Activated CD4-positive, alpha-beta T cell treated with anti-CD3 and anti-CD28 coated beads, Interleukin-2, amount 10 ng/mL, durations not matched to agents 24 days and 14 days (primary cell): ENCODE results near the gene CPVL. TPM values are rescaled to one million over a fixed set of nuclear protein-coding genes. Genes with fewer than 3 reads are reported as not detected.

Experiments
- DNase-seq: peaks from one replicate; pipeline ENCODE4 v3.0.0; 2022
- H3K27ac Mint-ChIP-seq: one replicate; pipeline ENCODE4 v1.8.0; 2022; ENCODE audit warnings: mild to moderate bottlenecking, mixed read lengths
- H3K27me3 Mint-ChIP-seq: one replicate; pipeline ENCODE4 v1.8.0; 2022; ENCODE audit warnings: mixed read lengths
- H3K36me3 Mint-ChIP-seq: one replicate; pipeline ENCODE4 v1.8.0; 2022; ENCODE audit warnings: low read depth, mild to moderate bottlenecking, mixed read lengths
- H3K4me1 Mint-ChIP-seq: one replicate; pipeline ENCODE4 v1.8.0; 2021; ENCODE audit warnings: mixed read lengths
- H3K4me3 Mint-ChIP-seq: one replicate; pipeline ENCODE4 v1.8.0; 2022; ENCODE audit warnings: mild to moderate bottlenecking, moderate library complexity, mixed read lengths
- H3K9me3 Mint-ChIP-seq: one replicate; pipeline ENCODE4 v1.8.0; 2021; ENCODE audit warnings: mixed read lengths
- intact Hi-C: fragments of 100-400 bp; cut with micrococcal nuclease; formaldehyde crosslinking; loops from one replicate; pipeline ENCODE4 v1.15.1; 2023
- total RNA-seq: library from RNA; stranded (reverse); gene quantifications from 2 replicates; pipeline ENCODE4 v1.2.3, GENCODE V29; 2022

The CPVL gene
- total RNA-seq, 1 donor from 2014 or later, result not detected

DNA sequence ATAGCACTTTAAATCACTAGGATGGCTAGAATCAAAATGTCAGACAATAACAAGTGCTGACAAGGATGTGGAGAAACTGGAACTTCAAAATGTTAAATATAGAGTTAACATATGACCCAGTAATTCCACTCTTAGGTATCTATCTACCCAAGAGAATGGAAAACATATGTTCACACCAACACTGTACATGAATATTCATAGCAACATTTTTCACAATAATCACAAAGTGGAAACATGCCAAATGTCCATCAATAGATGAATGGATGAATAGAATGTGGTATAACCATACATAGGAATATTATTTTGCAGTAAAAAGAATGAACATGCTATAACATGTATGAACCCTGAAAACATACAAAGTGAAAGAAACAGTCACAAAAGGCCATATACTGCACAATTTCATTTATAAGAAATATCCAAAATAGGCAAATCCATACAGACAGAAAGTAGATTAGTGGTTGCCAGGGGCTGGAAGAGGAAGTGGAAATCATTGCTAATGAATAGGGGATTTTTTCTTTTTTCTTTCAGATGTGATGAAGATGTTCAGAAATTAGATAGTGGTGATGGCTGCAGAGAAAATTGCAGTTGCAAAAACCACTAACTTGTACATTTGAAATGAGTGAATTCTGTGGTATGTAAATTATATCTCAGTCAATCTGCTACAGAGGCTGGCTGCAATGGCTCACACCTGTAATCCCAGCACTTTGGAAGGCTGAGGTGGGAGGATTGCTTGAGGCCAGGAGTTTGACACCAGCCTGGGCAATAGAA, 93.0 kb downstream of the CPVL start:
- H3K27ac Mint-ChIP-seq, result peak overlapping the region; percentile 1

DNA sequence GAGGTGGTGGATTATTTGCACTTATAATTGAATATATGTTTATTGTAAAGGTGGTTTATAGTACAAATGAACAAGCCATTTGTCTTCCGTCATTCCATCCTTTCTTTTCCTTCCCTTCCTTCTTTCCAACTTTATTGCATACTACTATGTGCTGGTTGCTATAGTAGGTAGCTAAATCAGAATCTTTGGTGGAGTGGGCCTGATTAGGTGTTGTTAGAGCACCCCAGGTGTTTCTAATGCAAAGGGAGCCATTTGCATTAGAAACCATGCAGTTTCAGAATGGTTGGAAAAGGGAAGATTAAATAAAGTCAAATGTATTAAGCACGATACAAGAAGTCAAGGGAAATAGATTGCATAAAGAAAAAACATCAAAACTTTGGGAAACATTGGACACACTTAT, 99.4 kb downstream of the CPVL start:
- intact Hi-C loops, result no loop called here
- H3K27ac Mint-ChIP-seq, result no peak overlapping the region
- no peak for DNase-seq

More for the DNA sequence above, 93.0 kb downstream of the CPVL start:
- Mint-ChIP-seq H3K9me3 (peaks cover 7% of the 10 kb centered on the region), H3K4me1 (no peaks in the 10 kb centered on the region), H3K27me3 (no peaks in the 10 kb centered on the region), H3K36me3 (no peaks in the 10 kb centered on the region), H3K4me3 (no peak overlapping the region)
- DNase-seq, result no peak
- intact Hi-C loops, result loop anchor here (1.0 kb wide), 1 partner anchor 18 kb away; no protein-coding TSS in a partner anchor

GRCh38 chr7:29045258-29046086, 100.9 kb downstream of the CPVL start:
- no peaks in the 10 kb centered on the region for H3K27me3 Mint-ChIP-seq
- no peaks in the 10 kb centered on the region for H3K4me1 Mint-ChIP-seq
- H3K27ac Mint-ChIP-seq, result no peak overlapping the region
- no peaks in the 10 kb centered on the region for H3K9me3 Mint-ChIP-seq
- no peaks in the 10 kb centered on the region for H3K36me3 Mint-ChIP-seq
- DNase-seq, result no peak
- intact Hi-C loops, result no loop called here
- H3K4me3 Mint-ChIP-seq, result no peak overlapping the region

More for the DNA sequence above, 99.4 kb downstream of the CPVL start:
- Mint-ChIP-seq H3K36me3 (no peaks in the 10 kb centered on the region), H3K27me3 (no peaks in the 10 kb centered on the region), H3K4me3 (no peak overlapping the region), H3K9me3 (no peaks in the 10 kb centered on the region), H3K4me1 (no peaks in the 10 kb centered on the region)

DNA sequence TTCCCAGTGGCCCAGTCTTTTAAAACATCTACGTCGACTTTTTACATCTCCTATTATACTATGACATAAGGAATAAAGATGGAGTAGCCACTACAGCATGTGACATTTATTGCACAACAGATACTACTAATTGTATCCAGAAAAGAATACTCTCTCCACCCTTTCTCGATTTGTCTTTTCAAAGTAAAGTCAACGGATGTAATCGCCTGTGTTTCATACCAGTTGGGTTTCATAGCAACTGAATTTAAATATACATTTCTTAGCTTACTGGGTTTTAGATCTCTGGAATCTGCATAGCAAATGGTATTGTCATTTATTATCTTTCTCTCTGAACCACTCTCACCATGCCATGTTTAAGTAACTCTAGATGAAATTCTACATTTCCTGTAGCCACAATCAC, 101.8 kb downstream of the CPVL start:
- no peaks in the 10 kb centered on the region for H3K9me3 Mint-ChIP-seq
- no peak for DNase-seq
- no peak overlapping the region for H3K4me3 Mint-ChIP-seq
- intact Hi-C loops, result no loop called here
- H3K27me3 Mint-ChIP-seq, result no peaks in the 10 kb centered on the region
- H3K27ac Mint-ChIP-seq, result no peak overlapping the region
- H3K4me1 Mint-ChIP-seq, result peaks cover 1% of the 10 kb centered on the region
- no peaks in the 10 kb centered on the region for H3K36me3 Mint-ChIP-seq

DNA sequence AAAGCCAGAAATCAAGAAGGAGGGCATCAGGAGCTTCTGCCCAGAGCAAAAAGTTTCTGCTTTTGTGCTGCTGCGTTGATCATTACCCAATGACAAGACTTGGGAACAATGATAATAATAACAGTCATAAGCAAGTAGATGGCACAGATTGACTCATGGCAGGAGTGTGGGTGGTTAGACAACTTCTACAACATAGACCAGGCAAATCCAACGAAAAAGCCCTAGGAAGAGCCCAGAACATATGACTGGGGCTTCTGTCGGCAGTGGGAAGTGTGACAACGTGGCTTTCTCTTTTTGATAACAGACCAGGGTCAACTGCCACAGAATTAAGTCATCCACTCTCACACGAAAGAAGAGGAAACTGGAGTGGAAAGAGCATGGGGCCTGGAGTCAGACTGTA, 102.8 kb downstream of the CPVL start:
- Mint-ChIP-seq H3K9me3 (no peaks in the 10 kb centered on the region), H3K36me3 (no peaks in the 10 kb centered on the region), H3K4me1 (peaks cover 6% of the 10 kb centered on the region), H3K27ac (no peak overlapping the region), H3K4me3 (no peak overlapping the region), H3K27me3 (no peaks in the 10 kb centered on the region)
- intact Hi-C loops, result no loop called here
- no peak for DNase-seq

DNA sequence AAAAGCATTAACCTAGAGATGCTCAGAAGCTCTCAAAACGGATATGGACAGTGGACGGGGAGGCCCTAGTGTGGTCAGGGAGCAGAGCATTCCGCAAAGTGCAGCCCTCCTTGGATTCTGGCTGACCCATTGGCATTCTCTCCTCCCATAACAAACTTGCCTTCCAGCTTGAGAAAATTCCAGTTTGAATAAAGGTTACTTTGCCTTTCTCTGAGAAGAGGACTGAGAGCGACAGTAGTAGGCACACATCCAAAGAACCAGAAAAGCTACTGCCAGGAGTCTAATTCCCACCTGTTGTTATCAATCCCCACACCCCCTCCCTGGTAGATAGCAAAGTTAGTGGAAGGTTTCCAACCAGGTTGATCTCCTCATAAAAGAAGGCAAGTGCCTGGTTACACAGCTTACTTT, 103.5 kb downstream of the CPVL start:
- Mint-ChIP-seq H3K27me3 (no peaks in the 10 kb centered on the region), H3K4me1 (peaks cover 6% of the 10 kb centered on the region), H3K9me3 (no peaks in the 10 kb centered on the region), H3K36me3 (no peaks in the 10 kb centered on the region), H3K27ac (no peak overlapping the region), H3K4me3 (no peak overlapping the region)
- intact Hi-C loops, result no loop called here
- DNase-seq, result no peak

DNA sequence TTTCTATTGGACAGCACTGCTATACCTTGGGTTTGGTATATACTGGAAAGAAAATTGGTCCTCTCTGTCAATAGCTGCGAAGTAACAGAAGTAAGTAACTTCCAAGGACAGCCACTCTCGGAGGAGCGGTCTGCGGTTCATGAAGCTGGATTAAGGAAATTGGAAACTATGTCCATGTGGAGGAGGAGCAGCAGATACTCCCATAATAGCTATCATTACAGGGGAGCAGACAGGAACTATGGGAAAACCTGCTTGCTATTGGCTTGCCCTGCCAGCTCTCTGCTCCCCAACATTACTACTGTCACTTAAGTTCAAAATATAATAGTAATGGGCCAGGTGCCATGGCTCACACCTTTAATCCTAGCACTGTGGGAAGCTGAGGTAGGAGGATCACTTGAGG, 104.3 kb downstream of the CPVL start:
- Mint-ChIP-seq H3K4me1 (peaks cover 6% of the 10 kb centered on the region), H3K4me3 (no peak overlapping the region), H3K36me3 (no peaks in the 10 kb centered on the region), H3K27me3 (no peaks in the 10 kb centered on the region), H3K9me3 (no peaks in the 10 kb centered on the region), H3K27ac (no peak overlapping the region)
- intact Hi-C loops, result no loop called here
- no peak for DNase-seq

- Mint-ChIP-seq H3K27ac (no peak overlapping the region), H3K4me3 (no peak overlapping the region), H3K27me3 (no peaks in the 10 kb centered on the region), H3K36me3 (no peaks in the 10 kb centered on the region), H3K9me3 (no peaks in the 10 kb centered on the region), H3K4me1 (peaks cover 16% of the 10 kb centered on the region)
- DNase-seq, result no peak
- intact Hi-C loops, result no loop called here
These were observed 105.8 kb downstream of the CPVL start for GRCh38 chr7:29040579-29040925.

DNA sequence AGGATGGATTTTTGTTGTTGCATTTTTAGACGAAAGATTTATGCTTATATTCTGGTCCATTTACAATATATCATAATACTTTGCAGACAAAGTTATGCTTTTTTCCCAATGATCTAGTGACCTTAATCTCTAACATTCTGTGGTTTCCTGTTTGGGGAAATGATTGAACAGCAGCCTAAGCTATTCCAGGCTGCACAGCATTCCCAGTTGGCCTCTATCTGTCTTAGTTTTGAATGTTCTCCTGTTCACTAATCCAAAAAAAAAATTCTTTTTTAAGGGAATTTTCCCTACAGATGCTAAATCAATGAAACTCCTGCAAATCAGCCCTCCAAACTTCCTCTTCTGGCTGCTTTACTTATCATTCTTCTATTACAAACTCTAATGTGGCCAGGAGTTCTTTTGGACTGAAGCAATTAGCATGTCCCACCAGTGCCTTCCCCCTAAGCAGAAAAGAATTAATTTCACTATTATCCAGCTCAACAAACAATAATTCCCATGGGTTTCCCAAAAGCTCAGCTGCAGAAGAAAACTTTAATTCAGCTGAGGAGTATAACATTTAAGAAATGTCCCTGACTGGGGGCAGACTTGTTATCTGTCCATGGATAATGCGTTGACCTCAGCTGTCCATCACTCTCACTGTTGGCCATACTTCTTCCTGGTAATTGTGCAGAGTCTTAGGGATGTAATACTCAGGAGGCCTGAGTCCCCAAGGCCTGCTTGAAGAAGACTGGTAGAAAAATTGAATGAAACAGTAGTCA, 106.3 kb downstream of the CPVL start:
- DNase-seq, result no peak
- H3K36me3 Mint-ChIP-seq, result no peaks in the 10 kb centered on the region
- H3K27me3 Mint-ChIP-seq, result no peaks in the 10 kb centered on the region
- H3K9me3 Mint-ChIP-seq, result no peaks in the 10 kb centered on the region
- no peak overlapping the region for H3K27ac Mint-ChIP-seq
- H3K4me3 Mint-ChIP-seq, result no peak overlapping the region
- intact Hi-C loops, result loop anchor here (5.0 kb wide), 1 partner anchor 83 kb away; the partner anchor contains the start of gene TRIL
- peaks cover 20% of the 10 kb centered on the region for H3K4me1 Mint-ChIP-seq

DNA sequence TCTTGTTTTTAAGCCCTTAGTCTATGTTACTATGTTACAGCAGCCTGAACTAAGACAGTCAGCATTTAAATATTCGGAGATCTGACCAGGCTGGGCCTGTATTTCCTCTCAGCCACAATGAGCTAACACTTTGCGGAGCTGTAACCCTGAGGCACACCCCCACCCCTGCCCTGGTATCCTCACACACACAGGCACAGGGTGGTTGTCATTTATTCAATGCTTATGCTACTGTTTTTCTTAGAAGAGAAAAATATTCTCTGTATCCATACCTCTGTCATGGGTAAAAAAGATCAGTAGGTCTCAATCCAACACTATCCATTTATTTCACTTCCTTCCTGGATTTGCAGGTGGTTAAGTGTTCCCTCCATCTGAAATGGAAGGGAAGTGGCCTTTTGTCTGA, 107.9 kb downstream of the CPVL start:
- DNase-seq, result no peak
- intact Hi-C loops, result loop anchor here (5.0 kb wide), 1 partner anchor 81 kb away; the partner anchor contains the start of gene TRIL
- Mint-ChIP-seq H3K9me3 (no peaks in the 10 kb centered on the region), H3K4me3 (no peak overlapping the region), H3K27me3 (no peaks in the 10 kb centered on the region), H3K4me1 (peaks cover 21% of the 10 kb centered on the region), H3K27ac (no peak overlapping the region), H3K36me3 (no peaks in the 10 kb centered on the region)

- H3K4me3 Mint-ChIP-seq, result peak overlapping the region; percentile 25
- peak; percentile 66 for DNase-seq
- H3K4me1 Mint-ChIP-seq, result peaks cover 21% of the 10 kb centered on the region
- intact Hi-C loops, result loop anchor here (1.0 to 5.0 kb wide), 3 partner anchors 18 to 78 kb away; partner anchors contain the start of gene TRIL
- H3K36me3 Mint-ChIP-seq, result no peaks in the 10 kb centered on the region
- H3K9me3 Mint-ChIP-seq, result no peaks in the 10 kb centered on the region
- H3K27me3 Mint-ChIP-seq, result no peaks in the 10 kb centered on the region
- peak overlapping the region; percentile 78 for H3K27ac Mint-ChIP-seq
These were observed 111.1 kb downstream of the CPVL start for GRCh38 chr7:29035044-29035740.

- Mint-ChIP-seq H3K36me3 (no peaks in the 10 kb centered on the region), H3K4me1 (peaks cover 16% of the 10 kb centered on the region), H3K27ac (no peak overlapping the region), H3K27me3 (no peaks in the 10 kb centered on the region), H3K9me3 (no peaks in the 10 kb centered on the region), H3K4me3 (no peak overlapping the region)
- DNase-seq, result no peak
- intact Hi-C loops, result no loop called here
These were observed 112.8 kb downstream of the CPVL start for GRCh38 chr7:29033584-29033983.

DNA sequence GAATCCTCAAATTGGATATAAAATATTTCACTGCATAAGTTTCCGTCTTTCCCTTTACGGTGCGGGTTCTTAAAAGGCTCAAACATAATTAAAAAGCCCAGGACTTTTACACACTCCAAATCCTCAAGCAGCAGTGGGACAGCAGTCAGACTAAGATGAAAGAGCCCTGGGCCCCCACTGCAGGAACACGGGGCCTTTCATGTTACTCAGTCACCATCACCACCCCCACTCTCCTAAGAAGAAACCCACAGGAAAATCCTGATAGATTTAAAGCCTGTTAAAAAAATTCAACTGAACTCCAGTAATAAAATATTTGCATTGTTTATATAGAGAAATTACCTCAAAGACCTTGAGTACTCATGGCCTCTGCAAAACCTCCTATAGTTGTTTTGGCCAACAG, 114.2 kb downstream of the CPVL start:
- H3K9me3 Mint-ChIP-seq, result peaks cover 8% of the 10 kb centered on the region
- H3K4me1 Mint-ChIP-seq, result peaks cover 16% of the 10 kb centered on the region
- no peaks in the 10 kb centered on the region for H3K36me3 Mint-ChIP-seq
- intact Hi-C loops, result no loop called here
- no peak overlapping the region for H3K27ac Mint-ChIP-seq
- H3K27me3 Mint-ChIP-seq, result no peaks in the 10 kb centered on the region
- H3K4me3 Mint-ChIP-seq, result no peak overlapping the region
- DNase-seq, result no peak
